ENCODE results near the gene ARL8A. TPM values are rescaled to one million over a fixed set of nuclear protein-coding genes. Genes with fewer than 3 reads are reported as not detected.

The ARL8A gene
- total and polyA plus RNA-seq, 2 experiments from 2014 or later, result 30.3 to 32.7 TPM

DNA sequence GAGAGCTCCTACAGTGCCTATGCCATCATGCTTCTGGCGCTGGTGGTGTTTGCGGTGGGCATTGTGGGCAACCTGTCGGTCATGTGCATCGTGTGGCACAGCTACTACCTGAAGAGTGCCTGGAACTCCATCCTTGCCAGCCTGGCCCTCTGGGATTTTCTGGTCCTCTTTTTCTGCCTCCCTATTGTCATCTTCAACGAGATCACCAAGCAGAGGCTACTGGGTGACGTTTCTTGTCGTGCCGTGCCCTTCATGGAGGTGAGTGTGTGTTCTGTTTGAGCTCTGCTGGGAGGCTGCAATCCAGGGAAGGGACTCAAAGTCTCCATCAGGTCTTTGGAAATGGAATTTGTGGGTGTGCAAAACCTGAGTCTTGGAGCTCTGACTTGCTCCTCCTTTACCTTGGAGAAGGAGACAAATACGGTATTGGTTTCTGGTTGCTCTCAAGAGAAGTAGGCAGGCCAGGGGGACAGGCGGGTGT lies 21.2 kb downstream of the ARL8A start:
- Histone ChIP-seq H3K27ac (ENCODE audit: low read depth) (no peak overlapping the region), H3F3A (replicated peaks; ENCODE audit: low read depth) (no peaks in the 10 kb centered on the region), H3K36me3 (ENCODE audit: insufficient read depth) (no peaks in the 10 kb centered on the region), H3K27me3 (ENCODE audit: insufficient read depth) (no peaks in the 10 kb centered on the region), H3K4me1 (ENCODE audit: insufficient read depth) (no peaks in the 10 kb centered on the region), H3K4me2 (no peak overlapping the region), H3K79me2 (replicated peaks; ENCODE audit: insufficient read depth) (no peaks in the 10 kb centered on the region), H3K9me2 (ENCODE audit: insufficient read depth) (no peaks in the 10 kb centered on the region), H2AFZ (peak overlapping the region; percentile 90; the same call in 1 of the 2 replicates), H3K4me3 (no peak overlapping the region), H4K20me1 (replicated peaks; ENCODE audit: insufficient read depth) (no peaks in the 10 kb centered on the region)
- no peak overlapping the region for H3K27ac Mint-ChIP-seq
- peaks cover 10% of the 10 kb centered on the region for H3K4me1 Mint-ChIP-seq
- no peak for DNase-seq (ENCODE audit: low spot score)
- no peaks in the 10 kb centered on the region; the same call in 2 of the 3 replicates for H3K36me3 Mint-ChIP-seq (ENCODE audit: low read depth)
- no peaks in the 10 kb centered on the region; the same call in 2 of the 3 replicates for H3K9me3 Mint-ChIP-seq
- no peak overlapping the region for H3K4me3 Mint-ChIP-seq
- peaks cover 17% of the 10 kb centered on the region for H3K27me3 Mint-ChIP-seq (ENCODE audit: insufficient read depth, low read depth, poor library complexity)
- TF ChIP-seq ZNF331 (CRISPR knock-in tag; IDR thresholded peaks at IDR 0.05; ENCODE audit: low read depth) (no peak), JUNB (IDR thresholded peaks at IDR 0.05; ENCODE audit: unreplicated experiment) (no peak), CREB1 (CRISPR knock-in tag; IDR thresholded peaks at IDR 0.05; ENCODE audit: low read depth) (no peak)
- TF ChIP-seq, protein P1, sequence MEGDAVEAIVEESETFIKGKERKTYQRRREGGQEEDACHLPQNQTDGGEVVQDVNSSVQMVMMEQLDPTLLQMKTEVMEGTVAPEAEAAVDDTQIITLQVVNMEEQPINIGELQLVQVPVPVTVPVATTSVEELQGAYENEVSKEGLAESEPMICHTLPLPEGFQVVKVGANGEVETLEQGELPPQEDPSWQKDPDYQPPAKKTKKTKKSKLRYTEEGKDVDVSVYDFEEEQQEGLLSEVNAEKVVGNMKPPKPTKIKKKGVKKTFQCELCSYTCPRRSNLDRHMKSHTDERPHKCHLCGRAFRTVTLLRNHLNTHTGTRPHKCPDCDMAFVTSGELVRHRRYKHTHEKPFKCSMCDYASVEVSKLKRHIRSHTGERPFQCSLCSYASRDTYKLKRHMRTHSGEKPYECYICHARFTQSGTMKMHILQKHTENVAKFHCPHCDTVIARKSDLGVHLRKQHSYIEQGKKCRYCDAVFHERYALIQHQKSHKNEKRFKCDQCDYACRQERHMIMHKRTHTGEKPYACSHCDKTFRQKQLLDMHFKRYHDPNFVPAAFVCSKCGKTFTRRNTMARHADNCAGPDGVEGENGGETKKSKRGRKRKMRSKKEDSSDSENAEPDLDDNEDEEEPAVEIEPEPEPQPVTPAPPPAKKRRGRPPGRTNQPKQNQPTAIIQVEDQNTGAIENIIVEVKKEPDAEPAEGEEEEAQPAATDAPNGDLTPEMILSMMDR (conservative IDR thresholded peaks at IDR 0.05; ENCODE audit: low read depth in 2 of 2), result no peak
- TF ChIP-seq, protein P2, sequence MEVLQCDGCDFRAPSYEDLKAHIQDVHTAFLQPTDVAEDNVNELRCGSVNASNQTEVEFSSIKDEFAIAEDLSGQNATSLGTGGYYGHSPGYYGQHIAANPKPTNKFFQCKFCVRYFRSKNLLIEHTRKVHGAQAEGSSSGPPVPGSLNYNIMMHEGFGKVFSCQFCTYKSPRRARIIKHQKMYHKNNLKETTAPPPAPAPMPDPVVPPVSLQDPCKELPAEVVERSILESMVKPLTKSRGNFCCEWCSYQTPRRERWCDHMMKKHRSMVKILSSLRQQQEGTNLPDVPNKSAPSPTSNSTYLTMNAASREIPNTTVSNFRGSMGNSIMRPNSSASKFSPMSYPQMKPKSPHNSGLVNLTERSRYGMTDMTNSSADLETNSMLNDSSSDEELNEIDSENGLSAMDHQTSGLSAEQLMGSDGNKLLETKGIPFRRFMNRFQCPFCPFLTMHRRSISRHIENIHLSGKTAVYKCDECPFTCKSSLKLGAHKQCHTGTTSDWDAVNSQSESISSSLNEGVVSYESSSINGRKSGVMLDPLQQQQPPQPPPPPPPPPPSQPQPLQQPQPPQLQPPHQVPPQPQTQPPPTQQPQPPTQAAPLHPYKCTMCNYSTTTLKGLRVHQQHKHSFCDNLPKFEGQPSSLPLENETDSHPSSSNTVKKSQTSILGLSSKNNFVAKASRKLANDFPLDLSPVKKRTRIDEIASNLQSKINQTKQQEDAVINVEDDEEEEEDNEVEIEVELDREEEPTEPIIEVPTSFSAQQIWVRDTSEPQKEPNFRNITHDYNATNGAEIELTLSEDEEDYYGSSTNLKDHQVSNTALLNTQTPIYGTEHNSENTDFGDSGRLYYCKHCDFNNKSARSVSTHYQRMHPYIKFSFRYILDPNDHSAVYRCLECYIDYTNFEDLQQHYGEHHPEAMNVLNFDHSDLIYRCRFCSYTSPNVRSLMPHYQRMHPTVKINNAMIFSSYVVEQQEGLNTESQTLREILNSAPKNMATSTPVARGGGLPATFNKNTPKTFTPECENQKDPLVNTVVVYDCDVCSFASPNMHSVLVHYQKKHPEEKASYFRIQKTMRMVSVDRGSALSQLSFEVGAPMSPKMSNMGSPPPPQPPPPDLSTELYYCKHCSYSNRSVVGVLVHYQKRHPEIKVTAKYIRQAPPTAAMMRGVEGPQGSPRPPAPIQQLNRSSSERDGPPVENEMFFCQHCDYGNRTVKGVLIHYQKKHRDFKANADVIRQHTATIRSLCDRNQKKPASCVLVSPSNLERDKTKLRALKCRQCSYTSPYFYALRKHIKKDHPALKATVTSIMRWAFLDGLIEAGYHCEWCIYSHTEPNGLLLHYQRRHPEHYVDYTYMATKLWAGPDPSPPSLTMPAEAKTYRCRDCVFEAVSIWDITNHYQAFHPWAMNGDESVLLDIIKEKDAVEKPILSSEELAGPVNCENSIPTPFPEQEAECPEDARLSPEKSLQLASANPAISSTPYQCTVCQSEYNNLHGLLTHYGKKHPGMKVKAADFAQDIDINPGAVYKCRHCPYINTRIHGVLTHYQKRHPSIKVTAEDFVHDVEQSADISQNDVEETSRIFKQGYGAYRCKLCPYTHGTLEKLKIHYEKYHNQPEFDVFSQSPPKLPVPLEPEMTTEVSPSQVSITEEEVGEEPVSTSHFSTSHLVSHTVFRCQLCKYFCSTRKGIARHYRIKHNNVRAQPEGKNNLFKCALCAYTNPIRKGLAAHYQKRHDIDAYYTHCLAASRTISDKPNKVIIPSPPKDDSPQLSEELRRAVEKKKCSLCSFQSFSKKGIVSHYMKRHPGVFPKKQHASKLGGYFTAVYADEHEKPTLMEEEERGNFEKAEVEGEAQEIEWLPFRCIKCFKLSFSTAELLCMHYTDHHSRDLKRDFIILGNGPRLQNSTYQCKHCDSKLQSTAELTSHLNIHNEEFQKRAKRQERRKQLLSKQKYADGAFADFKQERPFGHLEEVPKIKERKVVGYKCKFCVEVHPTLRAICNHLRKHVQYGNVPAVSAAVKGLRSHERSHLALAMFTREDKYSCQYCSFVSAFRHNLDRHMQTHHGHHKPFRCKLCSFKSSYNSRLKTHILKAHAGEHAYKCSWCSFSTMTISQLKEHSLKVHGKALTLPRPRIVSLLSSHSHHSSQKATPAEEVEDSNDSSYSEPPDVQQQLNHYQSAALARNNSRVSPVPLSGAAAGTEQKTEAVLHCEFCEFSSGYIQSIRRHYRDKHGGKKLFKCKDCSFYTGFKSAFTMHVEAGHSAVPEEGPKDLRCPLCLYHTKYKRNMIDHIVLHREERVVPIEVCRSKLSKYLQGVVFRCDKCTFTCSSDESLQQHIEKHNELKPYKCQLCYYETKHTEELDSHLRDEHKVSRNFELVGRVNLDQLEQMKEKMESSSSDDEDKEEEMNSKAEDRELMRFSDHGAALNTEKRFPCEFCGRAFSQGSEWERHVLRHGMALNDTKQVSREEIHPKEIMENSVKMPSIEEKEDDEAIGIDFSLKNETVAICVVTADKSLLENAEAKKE (CRISPR knock-in tag; IDR thresholded peaks at IDR 0.05), result no peak
- no peak for ATAC-seq
